ENCODE data around the gene GPR25.

- TF ChIP-seq, protein P1, sequence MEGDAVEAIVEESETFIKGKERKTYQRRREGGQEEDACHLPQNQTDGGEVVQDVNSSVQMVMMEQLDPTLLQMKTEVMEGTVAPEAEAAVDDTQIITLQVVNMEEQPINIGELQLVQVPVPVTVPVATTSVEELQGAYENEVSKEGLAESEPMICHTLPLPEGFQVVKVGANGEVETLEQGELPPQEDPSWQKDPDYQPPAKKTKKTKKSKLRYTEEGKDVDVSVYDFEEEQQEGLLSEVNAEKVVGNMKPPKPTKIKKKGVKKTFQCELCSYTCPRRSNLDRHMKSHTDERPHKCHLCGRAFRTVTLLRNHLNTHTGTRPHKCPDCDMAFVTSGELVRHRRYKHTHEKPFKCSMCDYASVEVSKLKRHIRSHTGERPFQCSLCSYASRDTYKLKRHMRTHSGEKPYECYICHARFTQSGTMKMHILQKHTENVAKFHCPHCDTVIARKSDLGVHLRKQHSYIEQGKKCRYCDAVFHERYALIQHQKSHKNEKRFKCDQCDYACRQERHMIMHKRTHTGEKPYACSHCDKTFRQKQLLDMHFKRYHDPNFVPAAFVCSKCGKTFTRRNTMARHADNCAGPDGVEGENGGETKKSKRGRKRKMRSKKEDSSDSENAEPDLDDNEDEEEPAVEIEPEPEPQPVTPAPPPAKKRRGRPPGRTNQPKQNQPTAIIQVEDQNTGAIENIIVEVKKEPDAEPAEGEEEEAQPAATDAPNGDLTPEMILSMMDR (optimal IDR thresholded peaks at IDR 0.05 in 1 of 3, IDR thresholded peaks at IDR 0.05 in 1 of 3, conservative IDR thresholded peaks at IDR 0.05 in 1 of 3; ENCODE audit: extremely low read depth in 1 of 3, insufficient read depth in 2 of 3, low read length in 3 of 3): no peak
- no peak for TF ChIP-seq EZH2 (IDR thresholded peaks at IDR 0.05; ENCODE audit: low read length)
Observed at GRCh38 chr1:200900877-200901276, 28.1 kb downstream of the GPR25 start.

All from keratinocyte (primary cell).